Peyer's patch (tissue), 4 donors: ENCODE data around the gene GNAO1. TPM values are rescaled to one million over a fixed set of nuclear protein-coding genes. Genes with fewer than 3 reads are reported as not detected.

Experiments used
- DNase-seq, 3 donors: peaks; one replicate each; pipeline ENCODE4 v3.0.0-alpha.2; 2017 to 2019
- H3K27ac ChIP-seq, 4 donors: fragments of 200-600 bp; sonication (generic); one replicate each; pipeline ENCODE4 v1.5.1; 2016 to 2019
- H3K27me3 ChIP-seq, 2 donors: fragments of 200-600 bp; sonication (generic); one replicate each; pipeline ENCODE4 v1.5.1; 2019
- H3K36me3 ChIP-seq, 3 donors: fragments of 200-600 bp; sonication (generic); one replicate each; pipeline ENCODE4 v1.5.1; 2016 to 2019
- H3K4me1 ChIP-seq, 4 donors: fragments of 200-600 bp; sonication (generic); one replicate each; pipeline ENCODE4 v1.5.1; 2016 to 2019
- H3K4me3 ChIP-seq, 4 donors: fragments of 200-600 bp; sonication (generic); 1 replicate in 3 of 4; 2 replicates in 1 of 4; pipeline ENCODE4 v1.5.1; 2016 to 2019; ENCODE audit warnings: mild to moderate bottlenecking in 1 of 4
- H3K9me3 ChIP-seq, 4 donors: fragments of 200-600 bp; sonication (generic); one replicate each; pipeline ENCODE4 v1.5.1; 2016 to 2019; ENCODE audit warnings: mild to moderate bottlenecking in 1 of 4
- CTCF ChIP-seq, 6 experiments: fragments of 450-650 bp in 4 of 6; fragments of 200-600 bp in 2 of 6; sonication (generic) in 1 of 6; IDR thresholded peaks; one replicate each; pipeline ENCODE4 v1.5.1; 2017 to 2019; ENCODE audit warnings: antibody characterized with exemption in 6 of 6, mild to moderate bottlenecking in 3 of 6, moderate library complexity in 1 of 6
- POLR2A ChIP-seq, 2 donors: fragments of 450-650 bp; IDR thresholded peaks; one replicate each; pipeline ENCODE4 v1.5.1; 2017; ENCODE audit warnings: antibody characterized with exemption in 2 of 2, mild to moderate bottlenecking in 2 of 2, moderate library complexity in 2 of 2
- total RNA-seq, 4 donors: library from RNA; depleted of rRNA; stranded (reverse); fragments of >200 nt; gene quantifications; one replicate each; pipeline ENCODE4 v1.1.0, GENCODE V29; 2016

GNAO1 gene
- total RNA-seq, 4 donors from 2014 or later, result 6.3 to 39.6 (median 7.3) TPM

- no peak overlapping the region for H3K4me3 ChIP-seq
- no peaks in the 10 kb centered on the region for H3K27me3 ChIP-seq
- TF ChIP-seq CTCF (IDR thresholded peaks at IDR 0.05) (no peak), POLR2A (IDR thresholded peaks at IDR 0.05) (no peak)
- peaks cover 0 to 7% (median 1%) of the 10 kb centered on the region in 4 donors for H3K4me1 ChIP-seq
- no peak overlapping the region for H3K27ac ChIP-seq
- H3K9me3 ChIP-seq, result no peaks in the 10 kb centered on the region
- H3K36me3 ChIP-seq, result no peaks in the 10 kb centered on the region
- DNase-seq, result no peak
Observed at GRCh38 chr16:56352351-56353053, 161.2 kb downstream of the GNAO1 start.

- Histone ChIP-seq H3K4me1 (peaks cover 0 to 7% (median 1%) of the 10 kb centered on the region in 4 donors), H3K9me3 (no peaks in the 10 kb centered on the region), H3K27ac (no peak overlapping the region), H3K36me3 (no peaks in the 10 kb centered on the region), H3K4me3 (no peak overlapping the region), H3K27me3 (no peaks in the 10 kb centered on the region)
- DNase-seq, result peak in 1 of 3 donors; percentile 41
- TF ChIP-seq CTCF (IDR thresholded peaks at IDR 0.05) (no peak), POLR2A (IDR thresholded peaks at IDR 0.05) (no peak)
Observed at GRCh38 chr16:56353054-56353921, 162.0 kb downstream of the GNAO1 start.

GRCh38 chr16:56354016-56354415, 162.7 kb downstream of the GNAO1 start:
- H3K4me3 ChIP-seq, result no peak overlapping the region
- no peak for DNase-seq
- no peak overlapping the region for H3K27ac ChIP-seq
- no peaks in the 10 kb centered on the region for H3K27me3 ChIP-seq
- no peaks in the 10 kb centered on the region for H3K36me3 ChIP-seq
- H3K9me3 ChIP-seq, result no peaks in the 10 kb centered on the region
- H3K4me1 ChIP-seq, result peaks cover 0 to 7% (median 1%) of the 10 kb centered on the region in 4 donors
- TF ChIP-seq POLR2A (IDR thresholded peaks at IDR 0.05) (no peak), CTCF (IDR thresholded peaks at IDR 0.05) (no peak)

- H3K27ac ChIP-seq, result no peak overlapping the region
- no peaks in the 10 kb centered on the region for H3K27me3 ChIP-seq
- peak in 1 of 3 donors; percentile 39 for DNase-seq
- H3K4me1 ChIP-seq, result peaks cover 0 to 7% (median 1%) of the 10 kb centered on the region in 4 donors
- TF ChIP-seq CTCF (IDR thresholded peaks at IDR 0.05), result no peak
- TF ChIP-seq POLR2A (IDR thresholded peaks at IDR 0.05), result no peak
- H3K36me3 ChIP-seq, result no peaks in the 10 kb centered on the region
- no peak overlapping the region for H3K4me3 ChIP-seq
- no peaks in the 10 kb centered on the region for H3K9me3 ChIP-seq
Observed at GRCh38 chr16:56354746-56355145, 163.5 kb downstream of the GNAO1 start.

GRCh38 chr16:56355221-56355620, 163.9 kb downstream of the GNAO1 start:
- Histone ChIP-seq H3K36me3 (peaks cover 0 to 2% (median 0%) of the 10 kb centered on the region in 3 donors), H3K4me3 (no peak overlapping the region), H3K9me3 (no peaks in the 10 kb centered on the region), H3K27ac (no peak overlapping the region), H3K27me3 (no peaks in the 10 kb centered on the region), H3K4me1 (peaks cover 0 to 7% (median 1%) of the 10 kb centered on the region in 4 donors)
- peak in 1 of 3 donors; percentile 35 for DNase-seq
- no peak for TF ChIP-seq CTCF (IDR thresholded peaks at IDR 0.05)
